UCSD-AML1 (cell line): Measurements from ENCODE around the gene DAB1.
"Not testable (repeated sequence)": the region's sequence is repeated elsewhere in the genome, so short reads cannot be mapped to it uniquely, and the experiment has no call there.

Experiments used
- DNase-seq: peaks from one replicate; lab custom pipeline; 2025; ENCODE audit not compliant: unreplicated experiment; lab: John Stamatoyannopoulos, UW

The DAB1 gene

DNA sequence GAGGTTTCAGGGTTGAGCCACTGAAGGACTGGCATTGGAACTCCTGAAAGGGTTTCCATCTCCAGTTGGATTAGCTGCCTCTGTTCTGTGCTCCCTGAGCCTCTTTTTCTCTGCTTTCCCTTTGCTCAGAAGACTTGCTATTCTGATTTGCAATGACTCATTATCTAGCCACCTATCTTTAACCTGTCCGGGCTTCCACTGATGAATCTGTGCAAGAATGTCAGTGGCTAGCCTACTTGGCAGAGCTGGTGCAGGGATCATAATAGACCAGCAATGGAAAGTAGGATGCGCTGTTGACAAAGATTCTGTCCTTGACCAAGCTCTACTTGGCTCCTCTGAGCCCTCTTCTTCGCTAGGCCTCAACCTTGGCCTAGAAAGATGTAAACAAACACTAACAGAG, 336.2 kb downstream of the DAB1 start:
- DNase-seq: not testable (repeated sequence)

DNA sequence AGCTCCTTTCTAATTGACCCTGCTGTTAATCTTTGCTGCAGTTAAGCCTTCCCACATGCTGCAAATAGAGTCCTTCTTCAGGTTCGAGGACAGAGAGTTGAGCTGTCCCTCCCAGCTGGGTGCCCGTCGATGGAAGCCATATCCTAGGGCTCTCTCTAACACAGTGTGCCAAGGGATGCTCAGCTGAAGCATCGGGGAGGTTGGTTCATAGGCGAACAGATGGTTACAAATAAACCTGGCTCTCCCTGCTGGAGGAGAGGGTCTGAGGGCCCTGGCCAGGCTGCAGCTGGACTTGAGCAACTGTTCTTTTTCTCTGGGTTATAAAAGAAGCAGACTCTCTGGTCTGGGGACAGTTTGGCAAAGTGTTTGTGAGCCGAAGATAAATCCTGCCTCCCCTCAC, 337.7 kb downstream of the DAB1 start:
- DNase-seq: no peak

DNA sequence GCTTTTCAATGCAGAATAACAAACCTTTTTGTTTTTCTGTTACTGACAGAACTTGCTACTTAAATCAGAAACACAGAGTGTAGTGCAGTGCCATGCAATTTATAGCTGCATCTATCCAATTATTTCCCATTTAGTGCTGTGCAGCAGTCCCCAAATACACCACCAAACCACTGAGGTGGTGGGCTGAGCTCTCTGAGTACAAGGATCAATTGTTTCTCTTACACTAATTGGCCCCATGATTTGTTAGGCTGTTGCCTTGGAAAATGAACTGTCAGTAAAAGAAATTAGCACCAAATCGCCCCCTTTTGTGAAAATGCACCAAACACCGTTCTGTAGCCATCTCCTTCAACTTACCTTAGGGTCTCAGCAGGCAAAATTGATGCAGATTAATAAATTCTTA, 339.2 kb downstream of the DAB1 start:
- no peak for DNase-seq

DNA sequence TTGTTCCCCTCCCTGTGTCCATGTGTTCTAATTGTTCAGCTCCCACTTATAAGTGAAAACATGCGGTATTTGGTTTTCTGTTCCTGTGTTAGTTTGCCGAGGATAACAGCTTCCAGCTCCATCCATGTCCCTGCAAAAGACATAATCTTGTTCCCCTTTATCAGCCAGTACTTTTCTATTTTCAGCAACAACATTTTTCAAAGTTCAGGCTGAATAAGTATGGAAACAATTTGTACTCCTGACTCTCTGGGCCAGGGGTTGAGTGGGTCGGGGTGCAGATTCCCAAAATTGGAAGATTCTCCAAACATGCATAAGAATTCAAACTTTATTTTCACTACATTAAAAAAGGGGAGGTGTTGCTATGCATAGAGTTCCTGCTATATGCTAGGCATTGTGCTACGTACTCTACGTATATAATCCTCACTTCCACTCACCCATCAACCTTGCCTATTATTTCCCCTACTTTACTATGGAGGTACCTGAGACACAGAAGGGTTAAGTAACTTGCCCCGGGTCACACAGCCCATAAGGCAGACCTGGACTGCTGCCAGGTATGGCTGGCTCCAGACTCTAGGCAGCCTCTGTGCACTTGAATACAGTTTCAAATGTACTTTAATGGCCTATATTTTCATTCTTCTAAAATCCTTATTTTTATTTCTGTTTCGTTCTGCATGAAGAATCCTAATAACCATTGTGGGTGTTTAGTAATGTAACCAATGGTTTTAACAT, 341.0 kb downstream of the DAB1 start:
- no peak for DNase-seq

DNA sequence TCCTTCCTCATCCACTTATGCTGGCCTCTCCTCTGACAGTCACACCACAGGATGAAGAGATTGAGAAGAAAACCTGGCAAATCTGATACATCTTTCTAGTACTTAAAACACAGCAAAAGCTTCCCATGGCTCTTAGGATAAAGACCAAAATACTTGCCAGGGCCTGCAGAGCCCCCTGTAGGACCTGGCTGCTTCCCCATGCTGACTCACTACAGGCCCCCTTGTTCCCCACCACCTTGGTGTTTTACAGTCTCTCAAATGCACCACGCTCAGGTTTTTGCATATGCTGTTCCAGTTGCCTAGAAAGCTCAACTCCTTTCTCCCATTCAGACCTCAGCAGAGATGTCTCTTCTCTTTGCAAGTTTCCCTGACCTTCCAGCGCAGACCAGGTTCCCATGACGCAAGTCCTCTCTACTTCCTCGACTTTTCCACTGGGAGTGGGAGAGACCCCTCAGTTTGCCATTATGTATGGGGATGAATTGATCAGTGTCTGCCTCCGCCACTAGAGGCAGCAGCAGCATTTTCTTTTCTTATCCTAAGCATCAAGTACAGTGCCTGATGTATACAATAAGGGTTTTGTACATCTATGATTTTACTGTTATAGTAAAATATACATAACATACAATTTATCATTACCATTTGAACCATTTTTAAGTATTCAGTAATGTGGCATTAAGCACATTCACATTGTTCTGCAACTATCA, 344.3 kb downstream of the DAB1 start:
- DNase-seq: no peak

DNA sequence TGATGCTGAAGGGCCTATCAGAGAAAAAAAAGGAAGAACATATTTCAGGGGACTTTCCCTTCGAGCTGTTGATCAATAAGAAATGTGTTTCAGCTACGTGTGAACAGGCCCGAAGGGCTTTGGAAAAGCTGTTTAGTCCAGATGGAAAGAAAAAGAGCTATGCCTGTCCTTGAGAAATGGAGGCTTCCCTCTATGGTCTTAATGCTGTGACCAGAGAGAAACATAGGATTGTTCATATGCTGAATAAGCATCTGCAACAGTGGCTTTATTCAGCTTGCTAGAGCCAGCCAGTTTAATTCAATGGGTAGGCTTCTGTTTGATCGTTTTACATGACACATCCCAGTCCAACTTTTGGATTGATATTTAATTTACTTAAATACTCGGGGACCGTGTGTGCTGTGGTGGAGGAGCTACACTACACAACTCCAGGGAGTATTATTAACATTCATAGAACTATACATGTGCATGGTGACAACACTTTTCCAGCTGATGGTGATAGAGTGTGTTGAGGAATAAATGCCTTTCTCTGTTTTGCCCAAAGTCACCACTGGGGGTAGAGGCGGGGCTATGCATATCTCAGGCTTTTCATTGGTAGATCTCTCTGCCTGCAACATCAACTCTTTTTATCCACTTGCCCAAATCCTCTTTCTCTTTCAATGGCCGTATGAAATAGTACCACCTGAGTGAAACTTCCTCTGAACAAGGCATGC, 351.3 kb downstream of the DAB1 start:
- no peak for DNase-seq

DNA sequence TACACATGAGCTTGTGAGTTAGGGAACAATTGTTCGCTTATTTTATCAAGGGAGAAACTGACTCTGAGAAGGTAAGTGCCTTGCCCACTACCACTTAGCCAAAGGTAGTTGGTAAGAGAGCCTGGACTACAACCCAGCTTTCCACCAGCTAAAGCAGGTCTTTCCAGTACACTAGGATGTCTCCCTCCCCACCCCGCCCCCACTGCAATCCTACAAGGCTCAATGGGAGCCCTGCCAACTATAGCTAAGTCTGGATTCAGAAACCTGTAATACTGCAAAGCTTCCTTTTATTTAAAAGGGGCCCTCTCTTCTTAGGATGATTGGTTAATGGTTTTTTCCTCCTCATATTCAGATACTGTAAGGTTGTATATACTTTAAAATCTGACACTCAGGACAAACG, 356.0 kb downstream of the DAB1 start:
- DNase-seq: no peak

GRCh38 chr1:57066980-57067610, 356.8 kb downstream of the DAB1 start:
- DNase-seq: no peak

DNA sequence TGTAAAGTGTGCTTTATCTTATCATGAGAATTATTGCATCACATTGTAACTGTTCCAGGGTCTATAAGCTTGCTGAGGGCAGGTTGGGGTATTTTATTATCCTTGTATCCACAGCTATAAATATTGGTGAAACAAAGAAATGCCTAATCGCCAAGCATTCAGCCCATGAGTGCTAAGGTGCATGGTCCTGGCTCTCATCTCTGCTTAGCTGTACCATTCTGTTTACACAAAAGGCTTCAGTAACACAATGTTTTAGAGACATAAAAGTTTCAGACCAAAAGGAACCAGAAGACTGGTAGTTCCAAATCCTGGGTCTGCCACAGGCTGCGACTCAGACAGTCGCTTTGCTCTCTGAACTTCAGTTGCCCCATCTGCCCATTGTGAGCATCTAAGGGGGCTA, 358.4 kb downstream of the DAB1 start:
- no peak for DNase-seq

GRCh38 chr1:57064379-57065140, 359.3 kb downstream of the DAB1 start:
- no peak for DNase-seq

DNA sequence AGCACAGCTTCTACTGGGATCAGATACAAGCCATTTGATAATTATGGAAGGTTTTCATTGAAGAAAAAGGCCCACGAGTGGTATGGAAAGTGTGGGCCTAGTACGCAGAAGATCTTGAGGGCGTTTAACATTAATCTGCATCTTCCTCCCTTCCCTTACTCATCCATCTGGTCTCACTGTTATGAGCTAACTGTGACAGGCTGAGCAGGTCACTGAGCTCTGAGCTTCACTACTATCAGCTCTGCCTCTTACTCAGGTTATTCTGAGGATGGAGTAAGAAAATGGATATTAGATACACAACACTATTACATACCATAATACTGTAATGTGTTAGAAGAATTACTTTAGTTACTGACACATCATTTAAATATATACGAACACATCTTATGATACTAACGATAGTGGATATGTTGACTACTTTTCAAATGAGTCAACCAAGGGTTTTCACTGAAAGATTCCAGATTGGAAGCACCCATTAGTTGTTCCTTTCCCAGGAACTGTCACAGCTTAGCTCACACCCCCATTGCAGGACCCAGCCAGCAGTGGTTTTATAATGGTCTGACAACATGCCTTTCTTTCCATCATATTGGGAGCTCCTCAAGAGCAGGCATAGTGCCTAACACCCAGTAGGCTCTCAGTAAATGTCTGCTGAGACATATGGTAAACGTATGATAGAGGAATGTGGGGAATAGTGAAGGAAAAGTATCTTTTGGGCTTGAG, 360.3 kb downstream of the DAB1 start:
- DNase-seq: no peak

- DNase-seq: no peak
Measured at GRCh38 chr1:57061369-57061768, 362.5 kb downstream of the DAB1 start.

GRCh38 chr1:57060451-57060850, 363.4 kb downstream of the DAB1 start:
- no peak for DNase-seq

DNA sequence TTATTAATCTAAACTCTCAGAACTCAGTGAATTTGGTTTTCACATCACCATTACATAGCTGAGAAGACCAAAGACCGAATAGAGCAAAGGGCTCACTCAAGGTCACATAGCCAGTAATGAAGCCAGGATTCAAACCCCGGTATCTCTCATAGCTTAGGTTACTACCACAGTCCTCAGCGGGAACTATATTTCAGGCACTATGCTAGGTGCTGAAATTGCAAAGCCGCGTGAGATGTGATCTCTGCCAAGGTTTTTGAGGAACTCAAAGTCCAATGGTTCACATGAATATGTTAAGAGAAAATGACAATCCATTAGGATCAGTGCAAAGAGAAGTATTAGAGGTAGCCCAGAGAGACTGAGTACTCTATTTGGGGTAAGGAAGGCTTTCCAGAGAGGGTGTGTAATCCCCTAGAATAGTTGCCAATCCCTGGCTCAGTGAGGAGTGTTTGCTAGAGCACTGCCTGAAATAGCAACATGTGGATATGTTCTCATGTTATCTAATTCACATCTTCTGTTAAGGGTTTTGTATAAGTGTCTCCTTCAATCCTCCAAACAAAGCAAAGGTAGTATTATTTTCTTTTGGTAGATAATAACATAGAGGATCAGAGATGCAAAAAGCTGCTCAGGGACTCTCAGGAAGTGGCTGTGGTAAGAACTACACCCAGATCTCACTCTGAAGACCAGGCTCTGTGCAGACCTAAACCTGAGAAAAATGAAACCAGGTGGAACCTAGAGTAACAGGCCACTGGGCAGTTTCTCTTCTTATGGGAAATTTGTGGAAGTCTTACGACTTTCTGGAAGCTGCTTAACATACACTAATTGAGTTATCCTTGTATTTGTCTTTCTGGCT, 365.0 kb downstream of the DAB1 start:
- no peak for DNase-seq

DNA sequence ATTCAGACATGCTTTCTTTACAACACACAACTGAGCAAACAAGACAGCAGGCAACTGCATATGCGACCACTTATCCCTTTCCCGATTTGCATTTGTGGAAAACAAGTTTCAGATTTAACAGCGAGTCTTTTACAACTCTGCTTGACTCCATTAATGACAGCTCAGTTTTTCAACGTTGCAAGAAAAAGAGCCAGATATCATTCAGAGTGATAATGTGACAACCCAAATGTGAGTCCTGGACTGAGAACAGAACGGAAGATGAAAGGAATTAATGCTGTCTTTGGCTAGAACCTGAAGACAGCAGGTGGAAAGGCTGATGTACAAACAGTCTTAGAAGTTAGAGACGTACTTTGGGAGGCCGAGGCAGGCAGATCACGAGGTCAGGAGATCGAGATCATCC, 375.0 kb downstream of the DAB1 start:
- DNase-seq: no peak

- DNase-seq: no peak
Measured at GRCh38 chr1:57046462-57046861, 377.4 kb downstream of the DAB1 start.

DNA sequence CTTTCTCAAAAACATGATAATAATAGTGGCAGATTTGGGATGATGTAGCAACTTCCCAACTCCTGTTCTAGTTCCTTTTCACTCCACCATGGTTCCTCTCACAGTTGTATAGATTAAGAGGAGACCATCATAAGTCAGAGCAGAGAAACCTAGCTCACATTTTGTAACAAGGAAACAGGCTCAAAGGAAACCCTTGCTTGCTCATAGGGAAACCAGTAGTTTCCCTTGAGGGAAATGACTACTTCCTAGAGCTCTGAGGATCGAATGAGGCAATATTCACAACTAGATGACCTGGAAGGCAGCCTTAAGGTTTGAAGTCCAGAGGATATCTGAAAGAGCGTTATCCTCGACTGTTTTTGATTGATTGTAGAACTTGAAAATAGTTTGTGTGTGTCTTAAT, 382.0 kb downstream of the DAB1 start:
- no peak for DNase-seq

DNA sequence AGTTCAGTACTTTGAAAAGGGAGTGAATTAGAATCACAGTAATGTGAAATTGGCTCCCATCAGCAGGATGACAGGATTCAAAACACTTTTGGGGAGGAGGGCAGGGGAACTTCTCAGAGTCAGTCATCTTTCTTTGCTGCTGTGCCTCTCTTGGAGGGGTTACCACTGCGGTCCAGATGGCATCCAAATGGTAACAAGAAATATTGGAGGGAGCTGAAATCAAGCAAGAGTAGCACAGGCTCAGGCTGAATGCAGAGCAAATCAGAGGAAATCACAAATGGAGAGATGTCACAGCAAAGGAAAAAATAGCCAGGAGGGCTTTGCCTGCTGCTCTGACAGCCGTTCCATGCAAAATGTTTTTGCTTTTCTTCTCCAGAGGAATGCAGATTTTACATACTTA, 383.0 kb downstream of the DAB1 start:
- no peak for DNase-seq
